HG02798 (cell line): ENCODE data around the gene UBASH3A.

Source experiments
- ATAC-seq: cut with Tn5 transposase; IDR thresholded peaks from one replicate; pipeline ENCODE4 v1.9.1; 2021; ENCODE audit warnings: mild to moderate bottlenecking; ENCODE audit not compliant: unreplicated experiment, poor library complexity

UBASH3A gene

GRCh38 chr21:42388740-42389448 lies 14.8 kb upstream of the UBASH3A start:
- ATAC-seq: no peak

GRCh38 chr21:42389449-42389835 lies 14.3 kb upstream of the UBASH3A start:
- no peak for ATAC-seq

GRCh38 chr21:42390193-42390592 lies 13.5 kb upstream of the UBASH3A start:
- ATAC-seq: no peak

- ATAC-seq: no peak
Observed at GRCh38 chr21:42390696-42391095, 13.0 kb upstream of the UBASH3A start.

DNA sequence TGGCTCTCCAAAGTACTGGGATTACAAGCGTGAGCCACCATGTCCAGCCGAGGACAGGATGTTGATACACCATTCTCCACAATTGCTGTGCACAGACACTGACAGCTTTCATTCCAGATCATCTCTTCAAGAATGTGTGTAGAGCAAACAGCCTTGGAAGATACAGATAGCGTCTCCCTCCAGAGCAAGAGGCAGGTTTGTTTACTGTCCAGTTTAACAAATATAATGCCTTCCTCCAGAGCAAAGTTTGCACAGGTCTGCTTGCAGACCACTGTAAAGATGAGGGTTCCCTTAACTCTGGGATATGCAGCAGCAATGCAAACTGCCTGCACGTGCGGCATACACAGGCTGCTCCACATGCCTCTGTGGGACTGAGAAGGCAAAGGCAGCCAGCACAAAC lies 12.4 kb upstream of the UBASH3A start:
- no peak for ATAC-seq

DNA sequence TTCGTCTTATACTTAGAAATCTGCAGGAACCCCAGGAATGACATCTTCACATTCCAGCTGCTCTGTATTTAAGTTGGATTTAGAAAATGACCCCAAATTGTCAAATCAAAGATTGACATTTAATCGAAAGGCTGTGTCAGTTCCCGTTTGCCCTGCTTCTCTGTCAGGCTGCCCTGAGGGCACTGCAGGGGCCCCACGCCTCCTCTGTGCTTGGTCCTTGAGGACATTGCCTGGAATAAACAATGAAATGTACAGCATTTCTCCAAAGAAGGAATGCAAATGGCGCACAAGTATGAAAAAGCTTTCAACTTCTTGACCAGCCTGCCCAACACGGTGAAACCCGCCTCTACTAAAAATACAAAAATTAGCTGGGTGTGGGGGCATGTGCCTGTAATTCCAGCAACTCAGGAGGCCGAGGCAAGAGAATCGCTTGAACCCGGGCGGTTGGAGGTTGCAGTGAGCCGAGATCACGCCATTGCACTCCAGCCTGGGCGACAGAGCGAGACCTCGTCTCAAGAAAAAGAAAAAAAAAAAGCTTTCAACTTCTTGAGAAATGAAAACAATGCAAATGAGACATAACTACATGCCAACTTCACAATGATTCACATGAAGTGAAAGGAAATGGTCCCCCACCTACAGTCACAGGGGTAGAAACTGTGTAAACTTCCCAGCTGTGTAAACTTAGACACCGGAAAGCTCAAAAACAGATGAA lies 10.8 kb upstream of the UBASH3A start:
- peak; percentile 69 for ATAC-seq

- no peak for ATAC-seq
Observed at GRCh38 chr21:42393443-42393950, 10.2 kb upstream of the UBASH3A start.

GRCh38 chr21:42395302-42395701 lies 8.4 kb upstream of the UBASH3A start:
- ATAC-seq: no peak

DNA sequence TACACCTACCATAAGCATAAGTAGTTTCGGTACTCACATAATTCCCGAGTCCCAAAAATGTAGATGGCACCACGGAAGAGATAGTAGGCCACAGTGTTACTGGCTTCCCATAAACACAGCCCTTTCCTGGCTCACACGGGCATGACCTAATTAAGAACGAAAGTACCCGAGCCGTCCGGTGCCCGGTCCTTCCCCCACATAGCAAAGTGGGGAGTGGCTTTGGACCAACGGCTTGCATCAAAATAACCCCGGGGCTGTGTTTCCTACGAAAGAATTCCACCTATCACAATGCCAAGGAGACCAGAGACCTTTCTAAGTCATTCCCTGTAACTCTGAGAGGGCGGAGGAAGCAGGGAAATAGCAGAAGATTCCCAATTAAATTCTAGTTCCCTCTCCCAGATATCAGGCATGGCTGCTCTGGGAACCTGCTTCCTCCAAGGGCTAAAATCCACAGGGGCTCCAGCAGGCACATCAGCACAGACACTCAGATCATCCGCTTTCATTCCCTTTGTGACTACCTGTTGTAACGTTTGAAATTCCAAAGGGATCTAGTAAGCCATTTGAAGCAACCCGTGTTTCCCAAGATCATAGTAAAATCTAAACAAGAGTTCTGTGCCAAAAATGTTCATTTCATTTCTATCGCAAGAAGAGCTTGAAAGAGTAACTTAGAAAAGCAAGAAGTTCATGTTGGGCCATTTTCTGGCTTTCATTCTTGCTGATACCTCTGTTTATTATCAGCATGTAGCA lies 7.6 kb upstream of the UBASH3A start, which contains the start of gene TMPRSS3:
Gene TMPRSS3 (minus strand): TSS at position 148 of the 747 bp plus-strand sequence. CDS start 635 bp downstream, outside the sequence.
- no peak for ATAC-seq

DNA sequence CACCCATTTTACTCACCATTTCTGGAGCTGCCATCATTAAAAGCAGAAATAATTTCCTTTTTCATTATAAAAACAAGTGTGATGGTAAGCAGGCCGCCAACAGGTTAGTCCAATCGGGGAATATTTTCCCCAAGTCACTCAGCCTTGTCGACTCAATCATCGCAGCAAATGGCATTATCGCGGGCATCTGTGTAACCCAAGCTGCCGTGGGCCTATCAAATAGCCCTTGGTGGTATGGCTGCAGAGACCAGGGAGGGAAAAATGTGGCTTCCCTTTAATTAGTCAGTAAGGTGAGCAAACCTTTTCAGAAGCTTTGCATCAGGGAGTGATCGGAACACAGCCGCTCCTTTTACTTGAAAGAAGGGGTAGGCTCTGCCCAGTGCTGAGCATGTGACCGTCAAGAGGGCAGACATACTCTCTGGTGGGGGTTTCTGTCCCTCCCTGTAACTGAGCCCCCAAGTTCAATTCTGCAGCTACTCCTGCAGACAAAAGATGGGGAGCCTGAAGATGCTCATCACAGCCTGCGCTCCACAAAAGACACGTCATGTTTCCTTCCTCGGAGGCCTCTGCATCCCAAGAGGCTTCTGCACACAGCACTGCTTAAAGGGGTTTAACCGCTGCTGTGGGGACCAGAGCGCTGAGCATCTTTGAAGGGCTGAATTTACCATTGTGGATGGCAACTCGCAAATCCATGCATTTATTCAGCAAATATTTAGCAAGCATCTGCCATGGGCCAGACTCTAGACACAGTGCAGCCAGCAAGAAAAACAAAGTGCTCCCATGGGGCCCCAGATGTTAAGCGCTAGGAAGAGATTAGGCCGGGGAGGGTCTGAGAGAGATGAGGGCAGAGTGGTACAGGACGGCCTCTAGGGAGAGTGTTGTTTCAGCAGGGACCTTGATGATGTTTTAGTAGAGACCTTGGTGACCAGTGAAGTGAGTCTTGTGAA lies 6.6 kb upstream of the UBASH3A start:
- ATAC-seq: no peak

DNA sequence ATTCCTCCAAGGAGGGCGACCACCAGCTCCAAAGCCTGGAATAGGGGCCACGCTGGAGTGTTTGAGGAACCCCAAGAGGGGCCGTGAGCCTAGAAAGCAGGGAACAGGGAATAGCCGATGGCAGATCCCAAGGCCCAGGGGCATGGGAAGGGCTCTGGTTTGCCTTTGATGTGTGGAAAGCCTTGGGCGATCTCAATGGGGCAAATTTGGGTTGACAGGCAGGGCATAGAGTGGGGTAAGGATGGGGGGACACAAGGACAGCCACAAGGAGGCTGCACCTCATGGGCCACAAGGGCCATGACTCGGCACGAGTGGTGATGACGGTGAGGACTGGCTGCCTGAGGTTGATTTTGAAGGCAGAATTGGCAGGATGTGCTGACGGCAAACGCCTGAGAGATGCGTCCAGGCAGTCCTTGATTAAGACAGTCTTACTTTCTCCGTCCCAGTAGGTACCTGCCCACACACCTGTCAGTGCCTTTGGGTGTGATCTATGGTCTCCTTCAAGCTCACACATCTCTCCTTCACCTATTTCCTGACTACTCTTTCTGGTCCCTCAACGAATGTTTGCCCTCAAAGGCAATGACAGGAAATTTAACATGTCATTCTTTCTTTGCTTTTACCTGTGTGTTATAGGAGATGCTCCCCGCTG lies 5.8 kb upstream of the UBASH3A start:
- no peak for ATAC-seq

GRCh38 chr21:42398436-42399028 lies 5.2 kb upstream of the UBASH3A start:
- ATAC-seq: no peak

DNA sequence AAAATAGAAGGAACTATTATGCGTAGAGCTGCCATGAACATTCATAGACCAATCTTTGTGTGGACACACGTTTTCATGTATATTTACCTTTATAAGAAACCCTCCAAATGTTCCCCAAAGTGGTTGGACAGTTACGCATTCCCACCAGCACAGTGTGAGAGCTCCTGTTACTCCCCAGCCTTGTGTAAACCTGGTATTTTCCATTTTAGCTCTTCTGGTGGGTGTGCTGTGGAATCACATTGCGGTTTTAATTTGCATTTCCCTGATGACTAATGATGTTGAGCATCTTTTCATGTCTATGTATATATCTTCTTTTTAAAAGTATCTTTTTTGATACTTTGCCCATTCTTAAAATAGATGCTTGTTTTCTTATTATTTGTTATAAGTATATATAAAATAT lies 3.2 kb upstream of the UBASH3A start:
- ATAC-seq: no peak

DNA sequence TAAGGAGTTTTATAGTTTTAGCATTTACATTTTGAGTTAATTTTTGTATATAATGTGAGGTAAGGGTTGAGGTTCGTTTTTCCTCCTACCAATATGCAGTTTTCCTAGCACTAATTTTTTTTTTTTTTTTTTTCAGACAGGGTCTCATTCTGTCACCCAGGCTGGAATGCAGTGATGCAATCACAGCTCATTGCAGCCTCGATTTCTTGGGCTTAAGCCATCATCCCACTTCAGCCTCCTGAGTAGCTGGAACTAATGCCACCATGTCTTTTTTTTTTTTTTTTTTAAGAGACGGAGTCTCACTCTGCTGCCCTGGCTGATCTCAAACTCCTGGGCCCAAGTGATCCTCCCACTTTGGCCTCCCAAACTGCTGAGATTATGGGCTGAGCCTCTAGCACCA lies 2.5 kb upstream of the UBASH3A start:
- no peak for ATAC-seq

DNA sequence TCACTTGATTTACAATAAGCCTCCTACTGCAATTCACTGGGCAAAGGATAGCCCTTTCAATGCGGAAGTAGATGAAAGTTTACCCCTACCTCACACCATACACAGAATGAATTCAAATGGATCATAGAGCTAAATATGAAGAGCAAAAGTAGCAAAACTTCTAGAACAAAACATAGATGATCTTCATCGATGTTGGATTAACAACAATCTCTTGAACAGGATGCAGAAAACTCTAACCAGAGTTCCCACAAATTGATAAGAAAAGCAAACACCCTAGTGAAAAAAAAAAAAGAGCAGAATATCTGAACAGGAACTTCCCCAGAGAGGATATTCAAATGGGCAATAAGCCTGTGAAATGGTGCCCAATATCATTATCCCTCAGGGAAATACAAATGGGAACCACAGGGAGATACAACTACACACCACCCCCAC lies 1.9 kb upstream of the UBASH3A start:
- ATAC-seq: no peak

- no peak for ATAC-seq
Observed at GRCh38 chr21:42404539-42404938, 837 bp downstream of the UBASH3A start.

DNA sequence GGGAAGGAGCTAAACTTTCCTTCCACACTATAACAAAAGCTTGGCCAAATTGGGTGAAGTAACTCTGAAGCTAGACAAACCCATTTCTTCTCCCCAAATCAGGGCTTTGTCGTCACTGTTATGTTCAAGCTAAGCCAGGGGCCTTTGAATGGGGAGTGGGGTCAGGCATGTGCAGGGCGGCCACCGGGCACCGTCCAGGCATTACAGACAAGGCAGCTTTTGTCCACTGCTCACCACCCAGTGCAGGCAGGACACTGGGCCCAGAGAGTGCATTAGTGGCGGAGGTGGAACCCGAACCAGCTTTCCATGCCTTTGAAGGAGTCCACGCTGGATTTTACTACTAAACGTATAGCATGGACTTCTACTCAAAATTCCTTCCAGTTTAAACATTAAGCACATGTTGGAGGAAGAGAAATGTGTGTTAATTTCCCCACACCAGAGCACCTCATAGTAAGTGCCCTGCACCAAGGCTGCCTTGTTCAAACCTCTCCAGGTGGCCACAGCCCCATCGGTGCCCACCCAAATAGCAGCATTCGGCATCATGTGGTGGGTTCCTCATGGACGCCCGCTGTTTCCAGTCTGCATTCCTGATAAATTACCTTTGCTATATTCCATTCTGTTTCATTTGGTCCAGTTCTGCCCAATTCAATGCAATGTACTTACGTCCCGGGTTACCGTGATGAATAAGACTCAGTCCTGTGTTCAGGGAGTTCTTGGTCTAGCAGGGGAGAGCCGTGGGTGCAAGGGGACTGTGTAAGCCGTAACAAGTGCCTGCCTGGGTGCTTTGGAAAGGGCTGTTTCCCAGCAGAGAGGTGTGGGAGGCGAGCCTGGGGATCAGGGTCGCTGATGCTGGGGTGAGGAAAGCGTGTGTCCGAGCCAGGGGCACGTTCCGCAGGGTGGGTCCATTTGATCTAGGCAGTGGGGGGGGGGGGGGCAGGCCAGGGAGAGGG lies 1.6 kb downstream of the UBASH3A start:
- no peak for ATAC-seq

DNA sequence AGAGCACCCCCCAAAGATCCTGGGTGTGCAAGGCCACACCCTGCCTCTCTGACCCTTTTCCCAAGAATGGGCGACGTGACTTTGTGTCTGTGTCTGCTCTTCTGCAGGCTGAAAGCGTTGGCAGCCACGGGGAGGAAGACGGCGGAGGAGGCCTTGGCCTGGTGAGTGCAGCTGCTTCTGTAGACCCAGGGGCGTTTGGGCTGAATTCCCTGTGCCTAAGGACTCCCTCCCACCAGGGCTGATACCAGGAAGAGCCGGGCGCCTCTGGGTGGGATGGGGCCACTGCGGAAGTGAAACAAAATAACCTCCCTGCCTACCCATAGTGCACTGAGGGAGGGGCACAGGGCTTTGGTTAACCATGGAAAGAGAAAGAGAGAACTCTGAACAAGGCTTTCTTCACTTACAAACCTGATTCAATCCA lies 2.5 kb downstream of the UBASH3A start:
- ATAC-seq: no peak
